ENCODE measurements around the gene TNFRSF18. TPM values are rescaled to one million over a fixed set of nuclear protein-coding genes. Genes with fewer than 3 reads are reported as not detected.

TNFRSF18 gene
- total RNA-seq, 1 donor from 2014 or later = not detected

DNA sequence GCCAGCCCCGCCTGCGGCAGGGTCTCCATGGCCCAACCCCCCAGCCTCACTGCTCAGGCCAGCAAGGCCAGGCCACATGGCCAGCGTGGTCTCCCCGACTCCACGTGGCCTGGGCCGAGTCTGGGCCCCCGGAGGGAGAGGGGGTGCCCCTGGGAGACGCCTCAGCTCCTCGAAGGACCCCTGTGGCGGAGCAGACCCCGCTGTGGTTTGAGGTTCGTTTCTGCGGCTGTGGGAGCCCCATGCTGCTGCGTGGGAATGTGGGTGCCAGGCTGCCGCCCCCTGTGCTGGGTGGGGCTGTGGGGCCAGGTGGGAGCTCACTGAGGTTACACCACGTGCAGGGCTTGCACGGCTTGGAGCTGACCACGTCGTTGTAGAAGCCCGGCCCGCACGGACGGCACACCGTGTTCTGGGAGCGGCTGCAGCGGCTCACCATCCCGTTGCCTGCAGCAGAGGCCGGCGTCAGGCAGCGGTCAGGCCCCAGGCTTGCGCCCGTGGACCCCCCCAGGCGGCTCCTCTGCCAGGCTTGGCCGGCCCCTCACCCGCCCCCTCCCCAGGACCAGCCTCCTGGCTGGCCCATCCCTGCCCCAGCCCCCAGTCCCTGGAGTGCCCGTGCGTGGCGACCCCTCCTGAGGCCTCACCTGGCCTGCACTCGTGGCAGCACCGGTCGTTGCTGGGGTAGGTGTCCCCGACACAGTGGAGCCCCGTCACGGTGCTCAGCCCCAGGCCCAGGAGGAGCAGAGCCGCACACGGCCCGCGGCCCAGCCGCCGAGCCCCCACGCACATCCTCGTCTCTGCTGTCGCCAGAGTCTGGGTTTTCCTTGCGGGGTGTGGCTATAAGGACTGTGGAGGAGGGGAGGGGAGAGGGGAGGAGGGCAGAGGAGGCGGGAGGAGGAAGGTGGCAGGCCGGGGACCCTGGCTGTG, 7.2 kb upstream of the TNFRSF18 start, which contains the start of gene TNFRSF4:
TNFRSF4 (minus strand) TSS at position 809 of the 921 bp plus-strand sequence; CDS start at position 783, 26 bp downstream.
- FAIRE-seq = no peak

DNA sequence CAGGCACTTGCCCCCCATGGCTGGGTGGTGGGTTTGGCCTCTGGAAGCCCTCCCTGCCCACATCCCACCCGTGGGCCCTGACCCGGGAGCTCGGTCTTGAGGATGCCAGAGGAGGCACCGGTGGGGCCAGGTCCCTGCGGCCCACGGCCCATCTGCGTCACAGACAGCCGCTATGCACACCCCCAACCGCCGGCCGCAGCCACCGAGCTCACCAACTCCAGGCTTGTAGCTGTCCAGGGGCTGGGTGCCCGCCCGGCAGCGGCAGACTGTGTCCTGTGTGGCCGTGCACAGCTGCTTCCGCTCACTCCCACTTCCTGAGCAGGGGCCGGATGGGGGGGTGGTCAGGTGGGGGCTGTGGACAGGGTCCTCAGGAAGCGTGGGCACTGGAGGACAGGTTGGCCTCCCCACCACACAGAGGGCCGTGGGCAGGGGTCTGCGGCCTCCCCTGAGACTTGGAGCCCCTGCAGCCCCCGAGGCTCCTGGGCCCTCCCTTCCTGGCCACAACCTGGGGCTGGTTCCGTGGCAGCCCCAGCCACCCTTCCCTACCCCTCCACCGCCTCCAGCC, 6.5 kb upstream of the TNFRSF18 start:
- DNase-seq (ENCODE audit: low spot score in 2 of 2) = no peak
- no peak for FAIRE-seq

More for the DNA sequence above, 7.2 kb upstream of the TNFRSF18 start, which contains the start of gene TNFRSF4:
- no peak for DNase-seq (ENCODE audit: low spot score in 2 of 2)

DNA sequence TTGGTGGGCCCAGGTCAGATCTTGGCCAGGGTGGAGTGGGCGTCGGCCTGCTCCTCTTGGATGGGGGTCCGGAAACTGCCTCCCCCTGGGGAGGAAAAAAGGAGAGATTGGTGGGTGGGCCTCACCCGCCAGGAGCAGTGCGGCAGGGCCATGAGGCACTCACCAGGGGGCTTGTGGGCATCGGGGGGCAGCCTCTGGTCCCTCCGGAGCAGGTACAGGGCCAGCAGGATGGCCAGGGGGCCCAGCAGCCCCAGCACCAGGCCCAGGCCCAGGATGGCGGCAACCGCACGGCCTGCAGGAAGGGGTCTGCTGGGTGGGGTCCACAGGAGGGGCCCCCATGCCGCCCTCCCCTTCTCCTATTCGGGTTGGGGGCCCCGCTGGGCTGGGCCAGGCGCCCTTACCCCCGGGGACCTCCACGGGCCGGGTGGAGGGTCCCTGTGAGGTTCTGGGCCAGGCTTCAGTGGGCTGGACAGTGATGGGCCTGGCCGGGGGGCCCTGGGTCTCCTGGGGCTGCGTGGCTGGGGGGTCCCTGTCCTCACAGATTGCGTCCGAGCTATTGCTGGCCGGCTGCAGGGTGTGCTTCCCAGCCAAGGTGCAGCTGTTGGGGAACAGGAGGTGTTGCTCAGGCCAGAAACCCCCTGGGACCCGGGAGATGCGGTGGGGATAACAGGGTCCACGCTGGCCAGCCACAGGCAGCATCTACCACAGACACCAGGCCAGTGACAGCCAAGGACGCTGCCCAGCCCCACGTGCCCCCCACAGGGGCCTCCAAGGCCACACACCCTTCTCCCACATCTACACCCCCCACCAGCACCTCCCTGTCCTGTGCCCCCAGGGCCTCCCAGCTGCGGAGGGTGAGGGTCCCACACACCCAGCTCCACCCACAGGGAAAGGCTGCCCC, 5.4 kb upstream of the TNFRSF18 start:
- no peak for FAIRE-seq

DNA sequence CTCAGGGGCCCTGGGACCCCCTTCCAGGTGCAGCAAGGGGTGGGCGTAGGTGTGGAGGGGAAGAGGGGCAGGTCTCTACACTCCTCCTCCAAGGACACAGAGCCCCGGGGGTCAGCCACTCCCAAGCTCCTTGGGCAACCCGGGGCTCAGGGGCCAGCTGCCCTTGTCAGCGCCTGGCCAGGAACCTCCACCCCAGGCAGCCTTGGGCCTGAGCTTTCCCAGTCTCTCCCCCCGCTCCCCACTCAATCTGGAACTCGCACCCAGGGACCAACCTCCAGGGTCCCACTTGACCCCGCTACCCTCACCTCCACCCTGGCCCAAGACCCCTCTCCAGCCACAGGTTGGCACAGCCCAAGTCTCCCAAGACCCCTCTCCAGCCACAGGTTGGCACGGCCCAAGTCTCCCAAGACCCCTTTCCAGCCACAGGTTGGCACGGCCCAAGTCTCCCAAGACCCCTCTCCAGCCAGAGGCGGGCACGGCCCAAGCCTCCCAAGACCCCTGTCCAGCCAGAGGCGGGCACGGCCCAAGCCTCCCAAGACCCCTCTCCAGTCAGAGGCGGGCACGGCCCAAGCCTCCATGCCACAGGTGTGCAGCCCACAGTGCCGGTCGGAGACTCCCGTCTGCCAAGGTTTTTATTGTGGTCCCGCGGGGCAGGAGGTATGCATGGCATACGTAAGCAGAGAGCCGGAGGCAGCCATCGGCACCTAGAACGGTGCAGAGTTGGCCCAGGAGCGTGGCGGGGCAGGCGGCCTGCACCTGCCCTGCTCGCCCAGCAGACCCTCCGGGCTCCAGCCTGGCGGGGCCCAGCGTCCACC, 4.5 kb upstream of the TNFRSF18 start:
- FAIRE-seq = no peak
- DNase-seq (ENCODE audit: low spot score in 2 of 2) = no peak

More for the DNA sequence above, 5.4 kb upstream of the TNFRSF18 start:
- DNase-seq (ENCODE audit: low spot score in 2 of 2) = no peak

DNA sequence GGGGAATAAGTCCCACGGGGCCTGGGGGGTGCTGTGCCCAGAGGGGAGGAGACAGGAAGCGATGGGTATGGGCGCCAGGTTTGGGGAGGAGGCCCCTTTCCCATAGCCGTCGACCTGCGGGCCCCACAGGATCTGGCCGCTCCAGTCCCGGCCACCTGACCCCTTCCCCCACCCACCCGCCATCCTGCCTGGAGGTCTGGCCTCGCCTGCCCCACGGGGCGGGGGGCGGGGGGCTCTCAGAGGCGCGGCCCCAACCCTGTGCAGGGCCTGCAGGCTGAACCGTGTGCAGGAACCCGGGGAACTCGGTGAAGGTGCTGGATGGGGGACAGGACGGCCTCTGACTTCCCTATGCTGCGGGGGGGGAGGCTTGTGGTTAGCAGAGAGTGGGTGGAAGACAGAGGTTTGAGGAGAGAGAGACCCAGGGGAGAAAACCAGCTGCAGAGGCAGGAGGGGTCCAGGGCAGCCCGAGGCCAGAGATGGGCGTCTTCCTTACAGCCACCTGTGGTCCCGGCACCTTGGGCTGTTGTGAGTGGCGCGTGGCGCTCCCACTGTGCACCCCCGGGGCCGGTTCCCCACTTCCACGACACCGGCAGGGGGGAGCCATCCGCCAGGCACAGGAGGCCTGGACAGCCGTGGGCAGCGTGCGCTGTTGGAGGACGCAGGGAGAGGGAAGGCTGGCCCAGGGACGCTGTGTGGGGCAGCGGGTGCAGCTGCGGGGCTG, 2.5 kb upstream of the TNFRSF18 start:
- FAIRE-seq = no peak

DNA sequence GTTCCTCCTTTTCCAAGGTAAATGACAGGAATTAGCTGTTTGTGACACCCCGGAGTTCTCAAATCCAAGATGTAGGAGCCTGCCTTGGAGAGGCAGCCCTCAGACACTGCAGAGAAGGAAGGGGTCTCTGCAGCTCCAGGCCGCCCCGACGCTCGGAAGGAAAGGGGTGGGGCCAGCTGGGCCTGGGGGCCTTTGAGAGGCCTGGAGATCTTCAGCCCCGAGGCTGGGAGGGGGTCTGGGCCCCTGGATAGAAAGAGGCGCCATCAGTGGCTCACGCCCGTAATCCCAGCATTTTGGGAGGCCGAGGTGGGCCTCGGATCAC, 1.1 kb upstream of the TNFRSF18 start:
- FAIRE-seq (no peak), DNase-seq (ENCODE audit: low spot score in 2 of 2) (no peak)

More for the DNA sequence above, 2.5 kb upstream of the TNFRSF18 start:
- DNase-seq (ENCODE audit: low spot score in 2 of 2) = no peak

DNA sequence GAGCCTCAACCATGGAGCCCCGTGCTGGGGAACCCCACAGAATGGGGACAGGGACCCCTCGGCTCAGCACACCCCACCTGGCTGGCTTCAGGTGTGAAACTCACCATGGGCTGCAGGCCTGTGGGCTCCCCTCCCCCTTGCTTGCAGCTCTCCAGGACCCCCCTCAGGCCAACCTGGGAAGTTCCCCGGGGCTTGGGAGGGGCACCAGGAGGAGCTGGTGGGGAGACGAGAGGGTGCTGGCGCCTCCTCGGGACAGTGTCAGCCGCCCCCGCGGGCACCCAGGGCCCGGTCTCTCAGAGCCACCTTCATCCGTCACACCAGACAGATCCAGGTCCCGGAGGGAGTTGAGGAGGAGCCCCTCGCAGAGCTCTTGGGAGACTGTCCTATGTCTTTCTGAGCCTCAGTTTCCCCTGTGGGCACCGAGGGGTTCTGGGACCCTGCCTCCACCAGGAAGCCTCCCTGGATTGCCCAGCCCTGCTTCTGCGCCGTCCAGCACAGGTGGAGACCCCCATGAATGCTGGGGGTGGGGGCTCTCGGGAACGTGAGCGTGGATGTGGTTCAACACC, 657 bp upstream of the TNFRSF18 start:
- FAIRE-seq (no peak), DNase-seq (ENCODE audit: low spot score in 2 of 2) (no peak)

DNA sequence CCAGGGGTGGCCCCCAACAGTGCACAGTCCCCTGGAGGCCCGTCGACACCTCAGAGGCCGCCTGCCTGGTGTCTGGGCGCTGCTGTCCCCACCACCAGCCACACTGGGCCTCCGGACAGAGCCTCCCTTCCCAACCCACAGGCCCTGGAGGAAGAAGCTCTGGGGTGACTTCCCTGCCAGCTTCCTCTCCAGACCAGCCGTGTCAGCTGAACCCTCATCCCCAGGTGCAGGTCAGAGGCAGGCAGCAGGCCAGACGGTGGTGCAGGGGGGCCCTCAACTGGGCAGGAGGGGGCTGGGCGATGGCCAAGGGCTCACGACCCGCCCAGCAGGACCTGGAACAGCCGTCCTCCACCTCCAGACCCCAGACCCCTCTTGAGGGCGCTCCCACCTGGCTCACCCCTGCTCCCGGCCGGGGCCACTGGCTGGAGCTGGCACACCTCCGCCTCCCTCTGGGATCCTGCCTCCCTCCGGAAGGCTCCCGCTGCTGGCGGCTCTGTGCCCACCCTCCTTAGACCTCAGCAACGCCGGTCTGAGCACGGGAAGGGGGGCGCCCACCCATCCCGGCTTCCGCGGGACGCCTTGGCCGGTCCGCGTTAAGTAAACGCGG, 520 bp downstream of the TNFRSF18 start:
- no peak for DNase-seq (ENCODE audit: low spot score in 2 of 2)
- no peak for FAIRE-seq

DNA sequence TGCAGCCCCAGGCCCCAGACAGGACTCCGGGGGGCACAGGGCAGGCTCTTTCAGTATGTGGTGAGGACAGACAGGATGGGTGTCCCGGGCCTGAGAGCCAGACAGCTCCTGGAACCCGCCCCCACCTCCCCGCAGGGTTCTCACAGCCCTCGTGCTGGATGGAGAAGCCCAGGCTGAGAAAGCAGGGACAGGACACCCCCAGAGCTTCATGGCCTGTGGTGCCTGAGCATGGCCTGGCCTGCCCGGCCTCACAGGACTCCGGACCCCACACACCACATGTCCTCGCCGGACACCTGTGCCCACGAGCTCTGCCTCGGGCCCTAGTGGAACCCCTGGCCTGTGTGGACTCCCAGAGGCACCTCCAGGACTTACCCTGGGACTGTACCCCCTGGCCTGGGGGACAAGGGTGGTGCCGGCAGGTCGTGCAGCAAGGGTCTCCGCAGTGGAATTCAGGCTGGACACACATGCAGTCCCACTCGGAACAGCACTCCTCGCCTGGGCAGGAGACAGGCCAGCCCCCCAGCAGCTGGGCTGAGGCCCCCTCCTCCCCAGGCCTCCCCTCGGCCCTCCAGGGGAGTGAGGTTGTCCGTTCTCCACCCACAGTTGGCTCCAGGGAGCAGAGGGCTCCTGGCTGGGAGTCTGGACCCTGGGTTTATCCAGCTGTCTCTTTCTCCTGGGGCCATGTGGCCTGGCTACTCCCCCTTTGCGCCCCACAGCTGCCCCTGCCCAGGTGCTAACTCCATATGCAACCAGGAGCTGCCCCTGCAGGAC, 1.2 kb downstream of the TNFRSF18 start:
- DNase-seq (ENCODE audit: low spot score in 2 of 2) = no peak
- FAIRE-seq = no peak

DNA sequence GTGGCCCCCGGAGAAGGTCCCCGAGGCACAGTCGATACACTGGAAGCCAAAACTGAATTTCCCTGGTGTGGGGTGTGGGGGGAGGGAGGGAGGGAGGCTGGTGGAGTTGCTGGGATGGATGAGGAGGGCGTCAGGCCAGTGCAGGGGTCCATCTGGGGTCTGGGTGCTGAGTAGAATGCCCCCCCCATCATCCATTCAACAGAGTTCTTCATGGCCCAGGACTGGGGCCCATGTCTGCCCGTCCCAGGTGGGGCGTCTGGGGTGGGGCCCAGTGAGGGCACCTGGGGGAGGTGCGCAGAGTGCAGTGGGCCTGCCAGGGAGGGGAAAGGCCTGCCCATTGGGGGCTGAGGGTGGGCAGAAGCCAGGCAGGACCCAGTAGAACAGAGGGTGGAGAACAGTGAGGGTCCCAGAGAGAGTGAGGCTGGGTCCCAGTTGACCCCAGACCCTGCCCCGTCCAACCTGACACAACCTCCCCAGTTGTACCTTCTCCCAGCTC, 1.9 kb downstream of the TNFRSF18 start:
- no peak for FAIRE-seq
- no peak for DNase-seq (ENCODE audit: low spot score in 2 of 2)

DNA sequence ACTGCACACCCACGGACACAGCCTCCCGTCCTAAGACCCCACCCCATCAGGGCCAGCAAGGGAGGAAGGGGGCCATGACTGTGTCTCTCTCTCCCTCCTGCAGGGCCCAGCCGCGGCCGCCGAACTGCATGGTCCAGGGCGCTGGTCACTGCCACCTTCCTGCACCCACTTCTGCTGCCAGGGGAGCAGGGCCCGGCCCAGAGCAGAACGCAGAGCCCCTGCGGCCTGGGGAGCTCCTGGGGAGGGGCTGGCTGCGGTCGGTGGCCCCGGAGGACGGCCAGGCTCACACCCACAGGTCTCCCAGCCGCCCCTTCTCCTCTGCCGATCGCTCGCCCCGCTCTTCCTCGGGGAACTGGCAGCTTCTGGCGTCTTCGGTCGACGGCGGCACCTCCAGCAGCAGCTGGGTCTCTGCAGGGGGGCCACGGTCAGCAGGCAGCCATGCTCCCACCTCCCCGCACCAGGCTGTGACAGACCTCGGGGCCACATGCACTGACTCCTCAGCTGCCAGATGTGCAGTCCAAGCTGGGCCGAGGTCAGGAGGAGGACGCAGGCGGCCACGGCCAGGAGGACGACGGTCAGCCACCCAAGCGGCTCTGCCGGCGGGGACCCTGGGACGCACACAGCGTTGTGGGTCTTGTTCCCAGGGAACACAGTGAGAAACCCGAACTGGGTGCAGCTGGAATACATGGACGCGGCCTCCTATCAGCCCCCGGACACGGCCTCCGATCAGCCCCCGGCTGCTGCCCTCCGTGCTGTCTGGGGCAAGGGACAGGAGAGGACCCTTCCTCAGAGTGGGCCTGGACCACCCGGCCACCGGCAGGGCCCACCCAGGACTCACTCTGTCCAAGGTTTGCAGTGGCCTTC, 2.6 kb downstream of the TNFRSF18 start:
- DNase-seq (ENCODE audit: low spot score in 2 of 2) (no peak), FAIRE-seq (no peak)

DNA sequence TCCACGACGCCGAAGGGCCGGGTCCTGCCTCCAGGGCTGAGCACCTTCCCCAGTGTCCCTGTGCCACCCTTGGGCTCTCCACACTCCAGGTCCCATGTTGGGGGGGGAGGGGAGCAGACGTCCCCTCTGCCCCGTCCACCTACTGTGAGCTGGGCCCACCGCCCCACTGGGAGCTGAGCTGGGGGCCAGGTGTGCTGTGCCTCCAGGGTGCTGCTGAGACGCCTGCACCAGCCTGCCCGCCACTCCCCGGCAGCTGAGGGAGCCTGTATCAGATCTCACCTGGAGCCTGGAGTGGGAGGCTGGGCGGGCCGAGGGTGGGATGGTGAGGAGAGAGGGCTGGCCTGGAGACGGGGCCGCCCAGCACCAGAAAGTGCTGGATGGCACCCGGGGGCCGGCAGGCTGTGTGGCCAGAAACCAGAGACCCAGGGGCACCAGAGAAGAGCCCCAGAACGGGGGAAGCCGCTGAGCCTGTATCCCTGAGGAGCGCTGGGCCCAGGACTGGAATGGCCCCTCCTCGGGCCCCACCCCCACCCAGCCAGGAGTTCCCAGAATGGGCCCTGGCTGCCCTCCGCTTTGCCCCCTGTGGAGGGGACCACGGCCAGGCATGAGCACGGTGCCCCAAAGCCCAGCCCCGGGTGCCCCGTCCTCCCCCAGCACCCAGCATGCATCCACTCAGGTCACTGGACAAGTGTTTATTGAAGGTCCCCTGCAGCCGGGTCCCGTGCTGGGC, 3.4 kb downstream of the TNFRSF18 start:
- no peak for FAIRE-seq
- no peak for DNase-seq (ENCODE audit: low spot score in 2 of 2)

DNA sequence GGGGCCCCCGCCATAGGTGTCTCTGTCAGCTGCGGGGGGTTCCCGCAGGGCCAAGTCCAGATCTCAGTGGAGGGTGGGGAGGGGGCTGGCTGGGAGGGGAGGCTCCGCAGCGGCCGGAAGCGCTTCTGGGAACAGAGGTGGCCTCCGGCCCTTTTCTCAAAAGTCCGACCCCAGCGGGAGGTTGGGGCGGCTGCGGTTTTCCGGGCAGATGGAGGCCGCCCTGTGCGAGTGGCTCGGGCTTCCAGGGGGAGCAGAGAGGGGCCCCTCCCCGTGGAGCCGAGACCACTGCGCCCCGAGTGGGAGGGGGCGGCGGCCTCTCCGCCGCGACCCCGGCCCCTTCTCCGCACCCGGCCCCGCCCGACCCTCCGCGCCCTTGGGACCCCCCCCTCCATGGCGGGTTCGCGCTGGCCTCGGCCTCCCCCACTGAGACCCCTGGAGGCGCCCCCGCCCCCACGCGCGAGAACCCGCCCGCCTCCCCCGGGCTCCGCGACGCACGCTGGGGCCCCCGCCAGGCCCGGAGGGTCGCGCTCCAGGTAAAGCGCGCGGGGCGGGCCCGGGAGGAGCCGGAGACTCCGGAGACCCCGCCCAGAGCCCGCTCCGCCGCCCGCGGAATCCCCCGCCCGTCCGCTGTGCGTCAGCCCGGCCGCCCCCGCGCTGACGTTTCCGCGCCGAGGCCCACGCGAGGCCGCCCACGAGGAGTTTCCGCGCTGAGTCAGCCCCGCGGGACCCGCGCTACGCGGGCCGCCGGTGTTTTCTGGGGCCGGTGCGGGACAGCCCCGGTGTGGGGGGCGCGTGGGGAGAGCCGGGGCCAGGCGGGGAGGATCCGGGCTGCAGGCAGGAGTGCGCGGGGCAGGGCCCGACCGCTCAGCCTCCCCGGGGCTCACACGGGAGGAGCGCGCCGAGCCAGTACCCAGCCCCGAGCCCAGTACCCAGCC, 5.2 kb downstream of the TNFRSF18 start:
- FAIRE-seq (no peak), DNase-seq (ENCODE audit: low spot score in 2 of 2) (peak in 1 of 2 donors; percentile 96)

DNA sequence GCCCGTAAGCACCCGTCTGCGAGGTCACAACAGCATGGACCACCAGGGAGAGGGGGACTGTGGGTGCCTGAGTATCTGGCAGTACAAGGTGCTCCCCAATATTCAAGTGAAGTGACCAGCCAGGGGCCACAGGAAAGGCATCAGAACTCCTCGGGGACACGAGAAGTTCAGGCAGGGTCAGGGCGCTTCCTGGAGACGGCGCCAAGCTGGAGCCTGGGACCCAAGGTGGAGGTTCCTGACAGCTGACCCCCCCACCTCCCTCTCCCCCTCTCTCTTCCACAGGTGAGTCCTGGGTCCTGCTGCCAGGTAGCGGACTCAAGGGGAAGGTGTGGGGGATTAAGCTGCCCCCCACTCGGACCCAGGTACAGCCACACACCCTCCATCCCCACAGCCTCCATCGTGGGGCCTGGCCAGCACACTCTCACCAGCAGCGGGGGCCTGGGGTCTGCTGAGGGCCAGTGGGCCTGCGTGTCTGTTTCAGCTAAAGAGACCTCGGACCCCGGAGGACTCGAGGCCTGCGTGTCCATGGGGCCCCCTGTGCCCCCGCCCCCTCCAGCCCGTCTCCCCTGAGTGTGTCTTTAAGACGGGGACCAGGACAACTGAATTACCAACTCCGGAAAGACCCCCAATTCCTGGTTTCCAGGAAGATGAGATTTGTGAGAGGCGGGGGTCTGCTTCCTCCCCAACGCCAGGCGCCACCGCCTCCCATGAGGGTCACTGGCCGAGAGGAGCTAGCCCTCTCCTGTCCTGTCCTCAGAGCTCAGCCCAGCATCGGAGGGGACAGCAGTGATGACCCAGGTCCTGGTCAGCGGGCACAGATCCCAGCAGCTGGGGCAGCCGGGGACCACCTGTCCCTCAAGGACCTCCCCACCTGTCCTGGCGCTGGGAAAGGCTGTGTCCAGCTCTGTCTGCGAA, 6.2 kb downstream of the TNFRSF18 start:
- DNase-seq (ENCODE audit: low spot score in 2 of 2) (no peak), FAIRE-seq (no peak)
